T47D (cell line): ENCODE measurements around the gene ADNP.

Experiments used
- DNase-seq, 2 experiments: peaks; one replicate each; pipeline versions ENCODE4 v3.0.0 to v3.0.0-alpha.2; 2011 to 2012; ENCODE audit warnings: low read depth in 1 of 2, low spot score in 1 of 2
- JUND ChIP-seq: IDR thresholded peaks from 2 replicates; pipeline ENCODE4 v1.6.1; 2012; ENCODE audit warnings: low read depth
- in situ Hi-C: cut with HindIII; loops from 2 replicates; pipeline ENCODE4 v1.10.0; 2016; ENCODE audit warnings: low sequenced_read_pairs, low pct_unique_long_range_greater_than_20kb

Gene ADNP

DNA sequence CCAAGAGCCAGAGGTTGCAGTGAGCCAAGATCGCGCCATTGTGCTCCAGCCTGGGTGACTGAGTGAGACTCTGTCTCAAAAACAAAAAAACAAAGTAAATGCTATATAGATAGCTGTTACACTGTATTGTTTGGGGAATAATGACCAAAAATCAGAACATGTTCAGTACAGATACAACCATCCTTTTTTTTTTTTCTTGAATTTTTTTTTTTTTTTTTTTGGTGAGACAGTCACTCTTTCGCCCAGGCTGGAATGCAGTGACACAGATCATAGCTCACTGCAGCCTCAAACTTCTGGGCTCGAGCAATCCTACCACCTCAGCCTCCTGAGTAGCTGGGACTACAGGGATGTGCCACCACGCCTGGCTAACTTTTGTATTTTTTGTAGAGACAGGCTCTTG lies 72.7 kb downstream of the ADNP start:
- no peak for TF ChIP-seq JUND
- no peak for DNase-seq
- in situ Hi-C loops, result no loop called here

DNA sequence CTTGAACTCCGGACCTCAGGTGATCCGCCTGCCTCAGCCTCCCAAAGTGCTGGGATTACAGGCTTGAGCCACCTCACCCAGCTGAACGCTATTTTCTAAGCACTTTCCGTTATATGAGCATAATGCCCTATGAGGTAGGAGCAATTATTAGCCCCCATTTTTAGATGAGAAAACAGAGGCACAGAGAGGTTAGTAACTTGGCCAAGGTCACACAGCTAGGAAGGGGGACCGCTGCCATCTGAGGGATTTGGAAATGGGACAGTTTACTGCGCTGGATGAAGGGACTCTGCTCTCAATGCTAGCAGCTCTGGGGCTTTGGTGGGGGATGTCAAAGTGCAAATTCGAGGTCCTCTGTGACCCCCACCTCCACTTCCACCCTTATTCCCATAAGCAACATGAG lies 73.9 kb downstream of the ADNP start:
- DNase-seq, result no peak
- in situ Hi-C loops, result no loop called here
- TF ChIP-seq JUND, result no peak

DNA sequence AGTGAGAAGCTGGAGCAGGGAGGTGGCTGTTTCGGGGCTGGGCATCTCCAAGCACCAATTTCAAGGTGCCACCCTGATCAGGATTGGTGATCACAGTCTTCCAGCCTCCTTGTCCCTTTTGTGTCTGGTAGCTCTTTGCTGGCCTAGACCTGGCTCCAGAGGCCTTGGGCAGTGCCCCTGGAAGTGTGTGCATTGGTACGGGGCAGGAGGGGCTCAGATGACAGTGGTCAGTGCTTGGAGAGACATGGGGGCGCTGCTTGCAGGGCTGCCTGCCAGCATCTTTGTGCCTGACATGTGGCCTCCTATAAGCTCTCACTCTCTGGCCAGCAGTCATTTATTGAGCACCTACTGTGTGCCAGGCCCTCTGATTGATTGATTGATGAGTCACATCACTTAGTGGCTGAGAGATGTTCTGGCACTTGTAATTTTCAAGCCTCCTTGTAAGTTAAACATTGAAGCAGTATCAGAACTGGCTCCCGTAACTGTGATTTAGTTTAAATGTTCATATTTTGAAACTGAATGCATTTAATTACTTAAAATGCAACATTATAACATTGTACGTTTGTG lies 74.7 kb downstream of the ADNP start:
- in situ Hi-C loops, result no loop called here
- no peak for TF ChIP-seq JUND
- DNase-seq, result no peak

- in situ Hi-C loops, result no loop called here
- DNase-seq, result peak in 1 of 2 experiments; percentile 45
- no peak for TF ChIP-seq JUND
Measured at GRCh38 chr20:50855498-50856474, 75.5 kb downstream of the ADNP start.

DNA sequence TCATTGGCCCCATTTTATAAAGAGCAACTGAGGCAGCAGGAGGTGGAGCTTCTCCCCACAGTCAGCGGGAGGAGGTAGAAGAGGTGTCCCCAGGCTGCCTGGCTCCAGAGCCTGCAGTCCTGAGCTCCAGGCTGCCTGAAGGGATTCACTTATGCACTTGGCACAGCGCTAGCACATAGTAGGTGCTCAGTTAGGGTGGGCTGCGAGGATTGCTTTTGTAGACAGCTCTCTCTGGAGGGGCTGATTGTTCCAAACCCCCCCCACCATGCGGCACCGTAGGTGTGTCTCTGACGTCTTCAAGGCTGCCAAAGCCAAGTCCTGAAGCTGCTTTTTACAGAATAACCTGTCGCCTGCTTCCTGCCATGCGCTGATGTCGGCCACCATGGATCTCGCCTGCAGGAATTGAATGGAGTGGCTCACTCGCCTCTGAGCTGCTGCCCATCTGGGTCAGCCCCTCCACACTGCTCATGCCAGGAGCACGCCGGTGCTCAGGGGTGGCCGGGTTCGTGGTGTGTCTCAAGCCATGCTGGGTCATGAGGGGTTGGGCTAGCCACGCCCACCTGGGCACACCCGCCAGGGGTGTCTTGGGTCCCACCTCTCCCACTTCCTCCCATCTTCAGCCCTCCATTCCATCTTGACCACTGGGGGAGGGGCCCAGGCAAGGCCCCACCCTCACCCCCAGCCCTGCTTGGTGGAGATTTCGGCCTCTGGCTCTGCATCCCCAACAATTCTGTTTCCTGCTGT lies 76.6 kb downstream of the ADNP start:
- no peak for TF ChIP-seq JUND
- in situ Hi-C loops, result no loop called here

DNA sequence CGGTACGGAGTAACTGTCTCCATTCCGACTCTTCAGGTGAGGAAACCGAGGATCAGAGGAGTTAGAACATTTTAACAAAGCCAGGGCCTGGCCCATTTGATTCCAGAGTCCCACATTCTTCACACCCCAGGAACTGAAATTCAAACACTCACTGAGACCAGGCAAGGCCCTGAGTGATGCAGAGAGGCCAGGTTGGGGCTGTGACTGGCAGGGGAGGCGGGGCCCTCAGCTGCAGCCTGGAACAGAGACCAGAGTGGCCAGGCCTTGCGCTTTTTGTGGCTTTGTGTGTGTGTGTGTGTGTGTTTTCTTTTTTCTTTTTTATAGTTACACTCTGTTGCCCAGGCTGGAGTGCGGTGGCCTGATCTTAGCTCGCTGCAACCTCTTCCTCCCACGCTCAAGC lies 79.2 kb downstream of the ADNP start:
- in situ Hi-C loops, result no loop called here
- DNase-seq, result no peak

More for the DNA sequence above, 76.6 kb downstream of the ADNP start:
- DNase-seq, result no peak

DNA sequence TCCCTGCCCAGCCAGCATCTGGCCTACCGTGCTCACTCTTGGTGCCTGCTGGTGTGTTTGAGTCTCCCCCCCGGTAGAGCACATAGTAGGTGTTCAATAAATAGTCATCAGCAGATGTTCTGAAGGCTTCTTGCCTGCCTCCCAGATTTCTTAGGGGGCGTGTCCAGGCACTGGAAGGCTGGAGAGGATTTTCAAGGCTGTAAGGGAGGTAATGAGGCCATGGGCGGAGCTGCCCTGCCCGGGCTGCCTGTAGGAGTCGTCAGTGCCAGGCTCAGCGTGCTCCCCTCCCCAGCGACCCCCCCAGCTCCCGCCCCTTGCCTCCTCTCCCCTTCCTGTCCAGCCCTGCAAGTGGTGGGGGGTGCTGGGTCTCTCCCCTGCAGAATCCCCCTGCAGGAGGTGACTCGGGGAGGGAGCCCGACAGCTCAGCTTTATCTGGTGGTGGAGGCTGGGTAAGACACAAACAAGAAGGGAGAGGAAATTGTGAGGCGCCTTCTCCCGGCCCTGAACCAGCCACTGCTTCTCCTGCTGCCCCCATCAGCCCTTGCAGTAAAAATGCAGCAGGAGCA lies 80.4 kb downstream of the ADNP start:
- in situ Hi-C loops, result no loop called here
- TF ChIP-seq JUND, result no peak

More for the DNA sequence above, 79.2 kb downstream of the ADNP start:
- TF ChIP-seq JUND, result no peak

GRCh38 chr20:50848846-50849673 lies 82.2 kb downstream of the ADNP start:
- DNase-seq, result no peak
- in situ Hi-C loops, result no loop called here
- no peak for TF ChIP-seq JUND

More for the DNA sequence above, 80.4 kb downstream of the ADNP start:
- no peak for DNase-seq

- no peak for TF ChIP-seq JUND
- DNase-seq, result no peak
- in situ Hi-C loops, result no loop called here
Measured at GRCh38 chr20:50848341-50848808, 82.9 kb downstream of the ADNP start.

DNA sequence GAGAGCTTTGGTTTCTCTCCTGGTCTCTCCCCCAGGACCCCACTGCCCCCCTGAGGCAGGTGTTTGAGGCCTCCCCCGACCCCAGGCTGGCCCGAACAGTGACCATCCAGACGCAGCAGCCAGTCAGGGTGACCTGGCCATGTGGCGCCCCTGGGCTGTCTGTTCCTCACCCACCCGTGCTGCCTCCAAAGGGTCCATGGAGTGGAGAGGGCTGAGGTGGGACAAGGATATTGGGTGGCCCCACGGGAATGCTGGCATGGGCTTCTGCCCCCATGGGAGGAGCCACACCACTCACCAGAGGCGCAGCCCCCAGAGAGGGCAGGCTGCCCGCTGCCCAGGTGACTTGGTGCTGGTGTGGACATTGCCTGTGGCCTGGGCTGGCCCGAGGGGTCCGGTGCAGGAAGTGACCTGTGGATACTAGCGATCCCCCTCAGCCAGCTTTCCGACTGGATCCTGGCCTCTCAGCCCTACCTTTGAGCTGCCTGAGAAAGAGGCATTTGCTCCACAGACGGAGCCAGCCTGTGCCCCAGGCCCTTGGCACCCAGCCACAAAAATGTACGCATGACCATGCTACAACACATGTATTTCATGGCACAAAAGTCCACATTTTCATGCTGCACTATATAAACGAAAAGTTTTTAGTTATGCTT lies 85.5 kb downstream of the ADNP start:
- in situ Hi-C loops, result no loop called here
- peak in 1 of 2 experiments; percentile 31 for DNase-seq
- TF ChIP-seq JUND, result no peak

DNA sequence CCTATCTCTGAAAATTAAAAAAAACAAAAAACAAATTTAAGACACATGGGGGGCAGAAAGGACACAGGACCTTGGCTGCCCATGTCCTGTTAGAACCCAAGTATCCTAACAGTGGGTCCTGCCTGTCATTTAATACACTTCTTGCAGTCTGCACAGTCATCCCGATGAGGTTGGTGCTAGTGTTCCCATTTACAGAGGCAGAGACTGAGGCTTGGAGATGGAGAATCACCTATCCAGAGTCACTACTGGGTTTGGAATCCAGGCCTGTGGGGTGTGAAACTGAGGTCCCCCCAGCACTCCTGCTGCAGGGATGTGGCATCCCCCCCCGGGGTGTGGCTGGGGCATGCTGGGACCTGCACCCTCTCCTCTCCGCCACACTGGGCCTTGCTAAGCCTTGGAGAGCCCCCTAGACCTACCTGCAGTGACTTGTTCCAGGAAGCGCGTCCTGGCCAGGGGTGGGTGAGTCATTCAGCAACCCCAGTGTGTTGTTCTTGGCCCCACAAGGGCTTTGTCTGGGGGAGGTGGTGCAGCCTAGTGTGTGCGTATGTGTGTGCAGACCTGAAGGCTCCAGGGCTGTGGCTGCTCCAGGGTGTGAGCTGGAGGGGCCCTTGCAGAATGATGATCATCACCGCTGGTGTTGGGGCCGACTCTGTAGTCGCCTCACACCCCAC lies 86.7 kb downstream of the ADNP start:
- in situ Hi-C loops, result no loop called here
- TF ChIP-seq JUND, result no peak
- no peak for DNase-seq
